Fibroblast of gingiva (primary cell): ENCODE data around the gene UGT8.
"Not testable (repeated sequence)": the region's sequence is repeated elsewhere in the genome, so short reads cannot be mapped to it uniquely, and the experiment has no call there.

Experiments used
- DNase-seq: peaks from one replicate; pipeline ENCODE4 v3.0.0-alpha.2; 2011; ENCODE audit warnings: low read depth

UGT8 gene

DNA sequence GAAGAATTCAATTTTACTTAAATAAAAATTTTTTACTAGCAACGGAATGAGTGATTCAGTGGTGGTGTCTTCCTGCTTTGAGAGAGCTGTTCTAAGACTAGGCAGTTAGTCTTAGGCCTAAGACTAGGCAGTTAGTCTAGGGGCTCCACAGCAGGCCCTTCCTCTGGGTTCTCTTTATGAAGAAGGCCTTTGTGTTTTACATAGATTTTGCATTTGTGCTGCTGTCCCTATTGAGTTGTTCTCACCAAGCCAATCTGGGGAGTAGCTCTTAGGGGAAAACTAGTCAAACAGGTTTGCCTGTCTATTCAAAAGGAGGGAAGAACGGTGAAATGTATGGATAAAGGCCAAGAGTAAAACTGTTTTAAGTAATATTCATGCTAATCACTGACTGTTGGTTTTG lies 7.6 kb downstream of the UGT8 start:
- no peak for DNase-seq

- no peak for DNase-seq
These were observed 8.4 kb downstream of the UGT8 start for GRCh38 chr4:114607056-114607455.

DNA sequence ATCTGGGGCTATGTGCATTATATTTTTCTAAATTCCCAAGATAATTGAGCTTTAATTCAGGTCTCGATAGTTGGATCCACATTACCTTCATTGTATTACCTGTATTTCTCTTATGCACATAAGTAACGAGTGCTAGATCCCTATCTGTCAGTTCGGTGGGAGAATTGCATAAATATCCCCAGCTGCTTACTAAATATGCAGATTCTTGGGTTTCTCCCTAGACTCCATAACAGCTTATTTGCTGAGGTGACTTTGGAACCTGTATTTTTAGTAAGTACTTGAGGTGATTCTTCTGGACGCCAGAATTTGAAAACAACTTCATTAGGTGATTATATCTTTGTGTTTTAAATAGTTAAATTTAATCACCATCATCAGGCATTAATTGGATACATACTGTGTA lies 15.0 kb downstream of the UGT8 start:
- DNase-seq = no peak

DNA sequence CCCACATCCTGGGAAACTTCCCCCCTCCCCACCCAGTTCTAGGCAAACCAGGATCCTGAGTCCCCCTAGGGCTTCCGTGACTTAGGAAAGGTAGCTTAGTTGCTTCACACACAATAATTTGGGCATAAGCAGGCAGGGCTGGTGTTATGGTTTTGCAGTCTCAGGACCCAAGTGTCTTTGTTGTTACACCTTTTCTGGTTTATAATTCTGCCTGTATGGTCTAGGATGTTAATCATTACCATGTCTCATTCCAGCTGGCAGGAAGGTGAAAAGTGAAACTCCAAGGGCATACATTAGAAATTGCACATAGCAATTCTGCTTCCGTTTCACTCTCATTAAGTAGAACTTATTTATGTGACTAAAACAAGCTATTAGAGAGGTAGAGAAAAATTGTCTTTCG lies 16.8 kb downstream of the UGT8 start:
- DNase-seq = no peak

GRCh38 chr4:114616036-114616435 lies 17.4 kb downstream of the UGT8 start:
- not testable (repeated sequence) for DNase-seq

DNA sequence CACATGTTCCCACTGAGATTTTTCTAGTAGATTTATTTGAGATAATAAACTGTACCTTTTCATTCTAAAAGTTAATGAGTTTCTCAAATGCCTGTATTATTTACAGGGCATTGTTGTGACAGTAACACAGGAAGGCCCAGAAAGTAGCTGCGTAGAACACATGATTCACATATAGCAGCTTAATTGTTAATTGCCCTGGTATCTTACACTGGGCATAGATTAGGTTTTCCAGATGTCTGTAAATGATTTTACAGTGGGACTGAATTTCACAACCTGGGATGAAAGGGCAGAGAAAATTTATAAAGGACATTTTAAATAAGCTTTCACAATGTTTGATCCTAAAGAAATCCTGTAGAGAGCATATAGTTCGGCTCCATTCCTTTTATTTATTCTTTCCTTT lies 27.6 kb downstream of the UGT8 start:
- DNase-seq = no peak

DNA sequence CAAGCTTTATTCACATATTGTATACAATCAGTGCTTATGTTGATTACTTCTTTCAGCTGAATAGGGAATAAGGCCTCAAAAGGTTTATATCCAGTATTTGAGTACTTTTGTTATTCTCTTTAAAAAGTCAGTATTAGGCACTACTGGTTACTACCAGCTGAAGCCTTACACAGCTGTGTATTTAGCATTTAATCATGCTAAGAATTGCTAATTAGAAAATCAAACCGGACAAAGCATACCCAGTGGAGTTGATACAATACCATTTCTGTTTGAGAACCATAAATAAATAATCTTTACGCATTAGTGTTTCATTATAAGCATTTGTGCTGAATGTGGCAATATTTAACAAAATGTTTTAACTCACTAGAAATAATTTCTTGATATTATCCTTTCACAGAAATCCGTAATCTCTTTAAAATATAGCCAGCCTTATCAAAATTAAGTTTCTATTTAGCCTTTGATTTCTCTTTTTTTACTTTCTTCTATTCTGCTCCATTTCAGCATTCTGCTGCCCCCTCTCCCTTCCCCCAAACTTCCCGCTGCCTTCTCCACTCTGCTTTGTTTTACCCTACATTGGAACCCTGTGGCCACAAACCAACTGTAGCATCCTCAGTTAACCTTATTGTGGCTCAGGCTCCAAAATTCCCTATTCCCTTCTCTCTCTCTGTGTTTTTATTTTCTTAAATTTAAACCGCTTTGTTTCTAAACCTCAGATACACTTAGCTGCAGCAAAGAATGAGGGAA lies 37.8 kb downstream of the UGT8 start:
- DNase-seq = no peak

- no peak for DNase-seq
These were observed 43.7 kb downstream of the UGT8 start for GRCh38 chr4:114642173-114642780.

GRCh38 chr4:114649908-114650307 lies 51.3 kb downstream of the UGT8 start:
- DNase-seq = no peak

DNA sequence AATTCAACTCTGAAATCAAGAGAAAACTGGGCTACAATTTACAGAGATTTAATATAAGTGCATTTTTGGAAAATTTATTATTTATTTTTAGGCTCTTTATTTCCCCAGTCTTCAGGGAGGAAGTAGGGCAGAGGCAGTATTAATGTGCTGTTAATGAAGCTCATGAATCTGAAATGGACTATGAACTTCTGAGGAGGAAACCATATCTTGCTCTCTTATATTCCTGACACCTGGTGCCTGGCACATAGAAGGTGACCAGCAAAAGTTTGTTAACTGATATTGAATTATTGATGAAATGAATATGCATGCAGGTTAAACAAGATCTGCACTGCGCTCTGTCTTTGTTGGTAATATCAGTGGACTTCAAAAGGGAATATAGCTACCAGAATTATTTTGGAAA lies 55.1 kb downstream of the UGT8 start:
- no peak for DNase-seq

- no peak for DNase-seq
These were observed 56.0 kb downstream of the UGT8 start for GRCh38 chr4:114654592-114654991.

- DNase-seq = no peak
These were observed 59.6 kb downstream of the UGT8 start for GRCh38 chr4:114658179-114658578.

GRCh38 chr4:114658776-114659175 lies 60.2 kb downstream of the UGT8 start:
- DNase-seq = no peak

DNA sequence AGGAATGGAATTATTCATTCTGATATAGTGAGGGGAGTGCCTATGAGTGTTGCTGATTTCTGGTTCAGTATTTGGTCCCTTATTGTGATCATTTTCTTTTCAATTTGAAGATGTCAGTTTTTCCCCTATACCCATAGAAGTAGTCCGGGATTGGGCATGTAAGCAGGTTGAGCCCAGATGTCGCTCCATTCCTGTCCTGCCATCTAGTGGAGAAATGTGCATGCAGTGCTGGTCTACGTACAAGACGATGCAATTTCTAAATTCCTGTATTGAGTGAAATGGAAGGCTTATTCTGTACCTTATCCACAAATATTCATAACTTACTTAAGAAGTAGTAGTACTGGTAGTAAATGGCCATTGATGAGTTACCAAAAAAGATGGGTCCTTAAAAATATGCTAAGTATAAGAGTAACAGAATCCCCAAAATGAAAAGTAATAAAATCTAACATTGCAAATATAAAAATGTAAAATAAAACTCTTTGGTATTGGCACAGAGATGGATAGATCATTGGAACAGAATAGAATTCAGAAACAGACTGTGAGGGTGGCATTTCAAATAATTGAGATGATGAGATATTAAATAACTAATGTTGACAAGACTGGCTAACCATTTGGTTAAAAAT lies 60.9 kb downstream of the UGT8 start:
- DNase-seq = peak; percentile 57

GRCh38 chr4:114663083-114663482 lies 64.5 kb downstream of the UGT8 start:
- no peak for DNase-seq

- no peak for DNase-seq
These were observed 70.0 kb downstream of the UGT8 start for GRCh38 chr4:114668577-114668976.

DNA sequence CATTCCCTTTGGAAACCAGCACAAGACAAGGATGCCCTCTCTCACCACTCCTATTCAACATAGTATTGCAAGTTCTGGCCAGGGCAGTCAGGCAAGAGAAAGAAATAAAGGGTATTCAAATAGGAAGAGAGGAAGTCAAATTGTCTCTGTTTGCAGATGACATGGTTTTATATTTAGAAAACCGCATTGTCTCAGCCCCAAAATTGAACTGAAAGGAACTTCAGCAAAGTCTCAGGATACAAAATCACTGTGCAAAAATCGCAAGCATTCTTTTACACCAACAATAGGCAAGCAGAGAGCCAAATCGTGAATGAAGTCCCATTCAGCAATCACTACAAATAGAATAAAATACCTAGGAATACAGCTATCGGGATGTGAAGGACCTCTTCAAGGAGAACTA lies 72.1 kb downstream of the UGT8 start:
- DNase-seq = not testable (repeated sequence)

DNA sequence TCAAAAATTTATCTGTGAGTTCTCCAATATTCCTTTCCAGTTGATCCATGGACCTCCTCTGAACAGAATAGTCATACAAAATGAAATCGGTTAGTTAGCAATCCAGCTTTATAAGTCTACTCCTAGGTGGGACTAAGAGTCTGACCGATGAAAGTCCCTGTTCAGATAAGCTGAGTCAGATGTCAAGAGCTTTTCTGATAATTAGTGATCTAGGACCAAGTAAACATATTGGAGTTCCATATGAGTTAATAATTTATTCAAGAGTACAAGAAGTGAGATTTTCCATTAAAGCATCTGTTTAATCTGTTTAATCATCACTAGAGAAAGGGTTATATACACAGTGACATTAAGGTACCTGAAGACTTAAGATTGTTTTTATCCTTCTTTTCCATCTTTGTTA lies 74.7 kb downstream of the UGT8 start:
- DNase-seq = no peak

DNA sequence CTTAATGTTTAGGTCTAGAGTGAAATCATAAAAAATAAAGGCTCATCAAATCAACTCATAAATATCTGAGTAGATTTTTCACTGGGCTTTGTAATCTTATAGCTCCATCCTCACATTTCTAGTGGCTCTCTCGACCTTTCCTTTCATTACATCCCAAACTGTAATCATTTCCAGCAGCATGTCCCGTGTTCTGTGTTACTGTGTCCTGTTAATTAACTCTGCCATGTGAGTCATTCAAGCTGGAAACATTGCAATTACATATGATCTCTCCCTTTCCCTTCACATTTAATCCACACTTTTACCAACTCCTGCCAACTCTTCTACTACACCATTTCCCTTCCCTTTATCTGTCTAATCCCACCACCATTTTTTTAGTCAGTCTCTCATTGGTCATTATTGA lies 75.5 kb downstream of the UGT8 start:
- no peak for DNase-seq

DNA sequence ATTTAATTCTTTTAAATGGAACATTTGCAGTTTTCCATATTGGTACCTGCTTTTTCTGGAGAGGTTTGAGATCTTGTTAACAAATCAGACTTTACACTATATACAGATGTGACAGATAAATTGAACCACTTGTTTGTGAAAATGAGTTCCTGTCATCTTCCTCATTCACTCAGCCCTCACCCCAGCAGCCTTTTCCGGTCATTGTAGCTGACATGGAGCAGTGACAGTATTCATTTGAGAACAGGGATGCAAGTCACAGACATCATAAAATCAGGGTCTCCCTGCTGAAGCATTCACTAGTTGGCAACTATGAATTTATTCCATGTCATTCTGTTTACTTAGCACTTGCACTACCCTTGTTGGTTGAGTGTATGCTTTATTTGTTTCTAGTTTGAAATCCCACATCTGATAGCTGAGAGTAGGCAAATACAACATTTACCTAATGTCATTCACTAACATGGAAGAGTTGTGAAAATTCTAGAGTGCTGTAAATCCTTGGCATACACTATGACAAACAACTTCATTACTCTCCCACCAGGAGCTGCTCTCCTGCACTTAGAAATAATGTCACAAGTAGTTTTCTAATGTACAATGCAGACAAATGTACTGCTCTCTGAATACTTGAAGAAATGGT lies 78.9 kb downstream of the UGT8 start:
- no peak for DNase-seq

DNA sequence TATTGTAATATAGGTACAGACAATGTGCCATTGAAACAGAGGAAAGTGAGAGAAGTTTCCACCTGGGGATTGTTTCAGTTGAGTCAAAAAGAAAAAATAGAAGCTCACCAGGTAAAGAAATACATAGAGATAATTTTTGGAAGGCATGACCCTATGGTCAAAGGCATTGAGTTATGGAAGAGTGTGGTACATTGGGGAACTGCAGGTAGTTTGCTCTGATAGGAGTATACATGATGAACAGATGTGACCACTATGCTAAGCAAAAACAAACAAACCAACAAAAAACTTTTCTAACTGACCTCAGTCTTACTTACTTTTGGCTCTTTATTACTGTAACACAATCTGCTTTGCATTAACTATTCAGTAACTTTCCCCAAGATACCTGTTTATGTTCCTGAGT lies 85.9 kb downstream of the UGT8 start:
- DNase-seq = no peak

- no peak for DNase-seq
These were observed 89.5 kb downstream of the UGT8 start for GRCh38 chr4:114688059-114688458.

- no peak for DNase-seq
These were observed 92.0 kb downstream of the UGT8 start for GRCh38 chr4:114690571-114690970.
